GM19025 (cell line): ENCODE results near the gene IFNAR2.
A peak's percentile ranks its signal among the peaks of the same experiment; 100 is the strongest.

Experiments used
- ATAC-seq: cut with Tn5 transposase; IDR thresholded peaks from one replicate; pipeline ENCODE4 v1.9.1; 2021; ENCODE audit warnings: mild to moderate bottlenecking, low read depth, moderate library complexity; ENCODE audit not compliant: unreplicated experiment

The IFNAR2 gene

DNA sequence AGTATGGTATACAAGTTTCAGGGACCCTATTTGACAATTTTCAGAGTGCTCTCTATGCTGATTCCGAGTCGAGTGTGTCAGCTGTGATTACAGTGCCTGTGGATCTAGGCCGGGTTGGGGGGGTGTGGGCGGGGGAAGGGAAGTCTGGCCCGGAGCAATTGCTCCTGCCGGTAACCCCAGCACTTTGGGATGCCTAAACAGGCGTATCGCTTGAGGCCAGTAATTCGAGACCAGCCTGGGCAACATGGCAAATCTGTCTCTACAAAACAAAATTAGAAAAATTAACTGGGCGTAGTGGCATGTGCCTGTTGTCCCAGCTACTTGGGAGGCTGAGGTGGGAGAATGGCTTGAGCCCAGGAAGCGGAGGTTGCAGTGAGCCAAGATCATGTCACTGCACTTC lies 34.8 kb downstream of the IFNAR2 start:
- no peak for ATAC-seq

DNA sequence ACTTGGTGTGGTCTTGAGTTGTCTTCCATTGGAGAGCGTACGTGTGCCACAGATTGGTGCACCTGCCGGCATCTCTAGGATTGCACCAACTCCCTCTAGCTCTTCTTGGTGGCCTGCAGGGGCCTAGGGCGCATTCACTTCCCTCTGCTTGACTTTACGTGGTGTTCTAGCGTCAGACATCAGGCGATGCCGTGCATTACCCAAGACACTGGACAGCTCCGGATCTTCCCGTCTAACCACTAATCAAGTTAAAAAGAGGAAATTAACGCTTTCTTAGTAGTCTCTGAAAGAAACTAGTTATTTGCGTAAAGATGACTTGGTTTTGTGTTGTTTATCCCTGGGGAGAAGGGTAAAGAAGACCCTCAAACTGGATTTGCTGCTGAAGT lies 35.9 kb downstream of the IFNAR2 start:
- ATAC-seq: no peak

DNA sequence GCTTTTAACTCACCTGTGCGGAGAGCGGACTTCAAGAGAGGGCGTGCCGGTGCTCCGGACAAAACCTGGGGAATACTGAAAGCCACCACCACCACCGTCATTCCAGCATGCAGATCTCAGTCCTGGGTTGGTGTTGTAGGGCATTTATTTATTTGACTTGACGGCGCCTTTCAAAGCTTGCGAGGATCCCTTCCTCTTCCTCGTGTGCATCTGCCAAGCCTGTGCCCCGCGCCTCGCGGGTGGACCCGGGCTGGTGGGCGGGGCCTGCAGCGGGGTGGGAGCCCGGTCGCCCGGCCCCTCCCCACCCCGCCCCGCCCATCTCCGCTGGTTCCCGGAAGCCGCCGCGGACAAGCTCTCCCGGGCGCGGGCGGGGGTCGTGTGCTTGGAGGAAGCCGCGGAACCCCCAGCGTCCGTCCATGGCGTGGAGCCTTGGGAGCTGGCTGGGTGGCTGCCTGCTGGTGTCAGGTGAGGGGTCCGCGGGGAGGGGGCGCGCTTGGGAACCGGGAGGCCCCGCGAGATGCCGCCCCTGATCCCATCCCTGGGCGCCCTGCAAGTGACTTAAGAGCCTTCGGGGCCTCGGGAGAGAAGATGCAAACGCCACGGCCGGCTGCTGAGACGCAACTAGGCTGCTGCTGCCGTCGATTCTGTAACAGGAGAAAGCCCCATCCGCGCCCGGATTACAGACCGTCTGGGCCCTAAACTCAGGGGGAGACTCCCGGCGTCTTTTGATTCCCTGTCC lies 36.5 kb downstream of the IFNAR2 start, which contains the start of gene IL10RB:
Gene IL10RB, plus strand, starts transcription at position 318 of the 739 bp plus-strand sequence. Its CDS starts 99 bp downstream, at position 417.
- peak; percentile 26 for ATAC-seq

- no peak for ATAC-seq
Measured at GRCh38 chr21:33266789-33267135, 37.0 kb downstream of the IFNAR2 start.

DNA sequence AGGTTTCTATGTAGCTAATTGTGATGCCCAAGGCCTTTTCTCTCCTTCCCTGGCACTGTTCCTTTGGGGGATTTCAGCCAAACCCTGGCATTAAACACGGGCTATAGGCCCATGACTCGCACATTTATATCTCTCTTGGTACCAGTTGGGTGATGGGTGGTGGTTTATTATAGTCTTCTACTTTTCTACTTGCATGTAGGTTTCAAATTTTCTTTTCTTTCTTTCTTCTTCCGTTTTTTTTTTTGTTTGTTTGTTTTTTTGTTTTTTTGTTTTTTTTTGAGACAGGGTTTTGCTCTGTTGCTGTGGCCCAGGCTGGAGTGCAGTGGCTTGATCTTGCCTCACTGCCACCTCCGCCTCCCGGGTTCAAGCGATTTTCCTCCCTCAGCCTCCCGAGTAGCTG lies 37.5 kb downstream of the IFNAR2 start:
- ATAC-seq: no peak

GRCh38 chr21:33268393-33268736 lies 38.6 kb downstream of the IFNAR2 start:
- peak; percentile 11 for ATAC-seq

GRCh38 chr21:33268737-33269441 lies 39.2 kb downstream of the IFNAR2 start:
- ATAC-seq: peak; percentile 71

GRCh38 chr21:33270986-33271385 lies 41.2 kb downstream of the IFNAR2 start:
- no peak for ATAC-seq

GRCh38 chr21:33273044-33273443 lies 43.3 kb downstream of the IFNAR2 start:
- no peak for ATAC-seq

DNA sequence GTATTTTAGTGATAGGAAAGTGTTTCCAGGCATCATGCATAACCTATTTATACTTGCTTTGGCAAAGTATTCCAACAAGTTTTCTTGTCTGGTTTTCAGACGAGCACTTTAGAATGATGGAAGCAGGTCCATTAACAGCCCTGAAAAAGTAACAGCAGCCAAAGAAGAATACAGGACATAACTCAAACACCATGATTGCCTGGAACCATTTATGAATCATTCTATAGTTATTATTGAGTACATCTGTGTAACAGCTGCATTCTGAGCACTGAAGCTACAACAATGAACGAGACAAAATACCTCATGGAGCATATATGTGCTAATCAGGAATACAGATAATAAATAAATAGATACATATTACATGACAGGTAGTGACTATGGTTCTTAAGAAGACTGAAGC lies 49.0 kb downstream of the IFNAR2 start:
- no peak for ATAC-seq

GRCh38 chr21:33279330-33279820 lies 49.6 kb downstream of the IFNAR2 start:
- ATAC-seq: no peak
